OCI-LY7 (cell line): ENCODE measurements around the gene GRIK1. TPM values are rescaled to one million over a fixed set of nuclear protein-coding genes. Genes with fewer than 3 reads are reported as not detected.

ENCODE experiments used
- BruUV-seq: library from RNA; stranded (reverse); fragments of 400-500 nt; replicated peaks from 2 replicates; lab custom pipeline; 2021; lab: Mats Ljungman, UMichigan
- CTCF ChIA-PET: fragments of 300-600 bp; sonication (Branson Sonifier 250); formaldehyde crosslinking; loops from one replicate; lab custom pipeline; 2022; ENCODE audit warnings: antibody characterized with exemption; ENCODE audit not compliant: unreplicated experiment; lab: Charles Lee
- POLR2A ChIA-PET: fragments of 300-600 bp; sonication (Branson Sonifier 250); formaldehyde crosslinking; loops from one replicate; lab custom pipeline; 2022; ENCODE audit warnings: antibody characterized with exemption; lab: Charles Lee
- DNase-seq: peaks from one replicate; pipeline ENCODE4 v3.0.0-alpha.2; 2015; ENCODE audit warnings: low spot score
- H2AFZ ChIP-seq: fragments of 200-600 bp; sonication (generic), shearing (Covaris generic); 2 replicates; pipeline ENCODE4 v1.6.1; 2014; ENCODE audit warnings: mild to moderate bottlenecking, antibody characterized with exemption, low read length, moderate library complexity
- H3K27ac ChIP-seq: fragments of 200-600 bp; sonication (generic); 2 replicates; pipeline ENCODE4 v1.5.1; 2014; ENCODE audit warnings: mixed run types, low read depth, mild to moderate bottlenecking, moderate library complexity, low read length, inconsistent platforms; ENCODE audit not compliant: poor library complexity, severe bottlenecking
- H3K36me3 ChIP-seq: fragments of 200-600 bp; sonication (generic); 2 replicates; pipeline ENCODE4 v1.6.1; 2014; ENCODE audit warnings: mild to moderate bottlenecking, antibody characterized with exemption, low read length, moderate library complexity, mixed read lengths; ENCODE audit not compliant: insufficient read depth
- H3K4me1 ChIP-seq: fragments of 200-600 bp; sonication (generic); 2 replicates; pipeline ENCODE4 v1.5.1; 2014; ENCODE audit warnings: mild to moderate bottlenecking, low read length; ENCODE audit not compliant: insufficient read depth, poor library complexity, severe bottlenecking
- H3K4me2 ChIP-seq: fragments of 200-600 bp; sonication (generic); 2 replicates; pipeline ENCODE4 v1.6.1; 2014; ENCODE audit warnings: mild to moderate bottlenecking, low read length
- H3K4me3 ChIP-seq: fragments of 200-600 bp; sonication (generic); 2 replicates; pipeline ENCODE4 v1.5.1; 2014; ENCODE audit warnings: mild to moderate bottlenecking, low read depth, low read length; ENCODE audit not compliant: poor library complexity, severe bottlenecking
- H3K79me2 ChIP-seq: fragments of 200-600 bp; sonication (generic); 2 replicates; pipeline ENCODE4 v1.6.1; 2016; ENCODE audit warnings: low read depth, mild to moderate bottlenecking, low read length, moderate library complexity, mixed read lengths; ENCODE audit not compliant: insufficient read depth
- H3K9me2 ChIP-seq: fragments of 200-600 bp; sonication (generic); 2 replicates; pipeline ENCODE4 v1.6.1; 2016; ENCODE audit warnings: mild to moderate bottlenecking, low read length, mixed read lengths; ENCODE audit not compliant: insufficient read depth
- H3K9me3 ChIP-seq: fragments of 200-600 bp; sonication (generic); 2 replicates; pipeline ENCODE4 v1.6.1; 2014; ENCODE audit warnings: mild to moderate bottlenecking, mixed run types, low read length, mixed read lengths
- H4K20me1 ChIP-seq: fragments of 200-600 bp; sonication (generic); 2 replicates; pipeline ENCODE4 v1.6.1; 2014; ENCODE audit warnings: mild to moderate bottlenecking, antibody characterized with exemption, low read length, moderate library complexity, mixed read lengths; ENCODE audit not compliant: insufficient read depth
- EZH2phosphoT487 ChIP-seq: fragments of 200-600 bp; sonication (generic); IDR thresholded peaks from 2 replicates; pipeline ENCODE4 v1.6.1; 2018; ENCODE audit warnings: low read depth, borderline replicate concordance, mild to moderate bottlenecking, mixed run types, antibody characterized with exemption, low read length, moderate library complexity, mixed read lengths
- intact Hi-C: fragments of 100-400 bp; cut with micrococcal nuclease; formaldehyde crosslinking; loops from one replicate; pipeline ENCODE4 v1.10.0; 2022; ENCODE audit not compliant: unreplicated experiment
- total RNA-seq, 2 experiments: library from RNA; depleted of rRNA in 1 of 2; stranded (reverse); fragments of >200 nt in 1 of 2; shearing (Covaris generic) in 1 of 2; gene quantifications; 2 replicates each; pipeline ENCODE4 v1.2.3, GENCODE V29; 2014 to 2022
- TF ChIP-seq, protein P1 (sequence below): fragments of 200-600 bp; sonication (generic); conservative IDR thresholded peaks from 2 replicates; pipeline ENCODE4 v1.5.1; 2014; ENCODE audit warnings: mild to moderate bottlenecking, antibody characterized with exemption, low read length, moderate library complexity, mixed read lengths

The GRIK1 gene
- total RNA-seq, 2 experiments from 2014 or later: 4.1 TPM; not detected in 1

- H3K79me2 ChIP-seq: no peaks in the 10 kb centered on the region
- ChIA-PET CTCF (no interaction called here), POLR2A (no interaction called here)
- no peak overlapping the region for H2AFZ ChIP-seq
- no peak overlapping the region for H3K27ac ChIP-seq
- TF ChIP-seq, protein P1, sequence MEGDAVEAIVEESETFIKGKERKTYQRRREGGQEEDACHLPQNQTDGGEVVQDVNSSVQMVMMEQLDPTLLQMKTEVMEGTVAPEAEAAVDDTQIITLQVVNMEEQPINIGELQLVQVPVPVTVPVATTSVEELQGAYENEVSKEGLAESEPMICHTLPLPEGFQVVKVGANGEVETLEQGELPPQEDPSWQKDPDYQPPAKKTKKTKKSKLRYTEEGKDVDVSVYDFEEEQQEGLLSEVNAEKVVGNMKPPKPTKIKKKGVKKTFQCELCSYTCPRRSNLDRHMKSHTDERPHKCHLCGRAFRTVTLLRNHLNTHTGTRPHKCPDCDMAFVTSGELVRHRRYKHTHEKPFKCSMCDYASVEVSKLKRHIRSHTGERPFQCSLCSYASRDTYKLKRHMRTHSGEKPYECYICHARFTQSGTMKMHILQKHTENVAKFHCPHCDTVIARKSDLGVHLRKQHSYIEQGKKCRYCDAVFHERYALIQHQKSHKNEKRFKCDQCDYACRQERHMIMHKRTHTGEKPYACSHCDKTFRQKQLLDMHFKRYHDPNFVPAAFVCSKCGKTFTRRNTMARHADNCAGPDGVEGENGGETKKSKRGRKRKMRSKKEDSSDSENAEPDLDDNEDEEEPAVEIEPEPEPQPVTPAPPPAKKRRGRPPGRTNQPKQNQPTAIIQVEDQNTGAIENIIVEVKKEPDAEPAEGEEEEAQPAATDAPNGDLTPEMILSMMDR: no peak
- no peak for TF ChIP-seq EZH2phosphoT487
- H3K9me2 ChIP-seq: no peaks in the 10 kb centered on the region
- BruUV-seq: no TSS peak
- H3K4me1 ChIP-seq: no peaks in the 10 kb centered on the region
- no peak for DNase-seq
- no peaks in the 10 kb centered on the region for H3K9me3 ChIP-seq
- intact Hi-C loops: no loop called here
- H3K36me3 ChIP-seq: no peaks in the 10 kb centered on the region
- no peak overlapping the region for H3K4me2 ChIP-seq
- no peaks in the 10 kb centered on the region for H4K20me1 ChIP-seq
- H3K4me3 ChIP-seq: no peak overlapping the region
Measured at GRCh38 chr21:29798840-29799239, 141.0 kb downstream of the GRIK1 start.

GRCh38 chr21:29797155-29797554 is 142.6 kb downstream of the GRIK1 start:
- intact Hi-C loops: no loop called here
- CTCF ChIA-PET: no interaction called here

DNA sequence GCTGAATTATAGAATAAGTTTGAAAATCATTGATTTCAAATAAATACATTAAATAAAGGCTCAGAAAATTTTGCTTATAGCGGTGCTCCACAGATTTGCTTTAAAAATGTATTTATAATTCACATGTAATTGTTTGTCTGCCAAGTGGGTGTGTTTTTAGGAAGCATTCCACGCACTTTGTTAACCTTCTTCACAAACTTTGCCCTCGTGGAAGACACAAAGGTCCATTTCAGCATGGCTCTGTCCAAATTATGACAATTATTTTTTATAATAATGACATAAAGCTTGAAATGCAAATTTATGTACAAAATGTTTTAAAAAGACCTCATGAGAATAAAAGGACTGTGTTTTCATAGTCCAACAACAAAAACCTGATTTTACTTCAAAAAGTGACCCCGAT is 146.1 kb downstream of the GRIK1 start:
- POLR2A ChIA-PET: no interaction called here
- CTCF ChIA-PET: no interaction called here
- no peak overlapping the region for H2AFZ ChIP-seq

More at GRCh38 chr21:29797155-29797554, 142.6 kb downstream of the GRIK1 start:
- H3K4me3 ChIP-seq: no peak overlapping the region
- no peak overlapping the region for H3K27ac ChIP-seq
- H3K36me3 ChIP-seq: no peaks in the 10 kb centered on the region
- TF ChIP-seq, protein P1: no peak
- no peak for TF ChIP-seq EZH2phosphoT487
- no peak overlapping the region for H3K4me2 ChIP-seq
- no peaks in the 10 kb centered on the region for H3K4me1 ChIP-seq
- DNase-seq: no peak
- no peaks in the 10 kb centered on the region for H3K9me3 ChIP-seq
- no peak overlapping the region for H2AFZ ChIP-seq
- H3K79me2 ChIP-seq: no peaks in the 10 kb centered on the region
- no TSS peak for BruUV-seq
- H4K20me1 ChIP-seq: no peaks in the 10 kb centered on the region
- H3K9me2 ChIP-seq: no peaks in the 10 kb centered on the region
- POLR2A ChIA-PET: interaction anchor here (0.9 kb wide), 1 partner anchor 10 kb away, joined by 3 read pairs; no protein-coding TSS in a partner anchor

More for the DNA sequence above, 146.1 kb downstream of the GRIK1 start:
- no peak for DNase-seq
- H4K20me1 ChIP-seq: no peaks in the 10 kb centered on the region
- H3K27ac ChIP-seq: no peak overlapping the region
- H3K9me2 ChIP-seq: no peaks in the 10 kb centered on the region
- BruUV-seq: no TSS peak
- H3K9me3 ChIP-seq: no peaks in the 10 kb centered on the region
- no peaks in the 10 kb centered on the region for H3K36me3 ChIP-seq
- no peak overlapping the region for H3K4me3 ChIP-seq
- H3K4me2 ChIP-seq: no peak overlapping the region
- H3K79me2 ChIP-seq: no peaks in the 10 kb centered on the region
- no peak for TF ChIP-seq EZH2phosphoT487
- TF ChIP-seq, protein P1: no peak
- intact Hi-C loops: no loop called here
- no peaks in the 10 kb centered on the region for H3K4me1 ChIP-seq
